Chondrocyte (in vitro differentiated cells): ENCODE data around the gene APP. TPM values are rescaled to one million over a fixed set of nuclear protein-coding genes. Genes with fewer than 3 reads are reported as not detected.

ENCODE experiments used
- DNase-seq: peaks from one replicate; pipeline ENCODE4 v3.0.0; 2021; ENCODE audit warnings: mixed read lengths, low spot score
- H3K27ac Mint-ChIP-seq: one replicate; pipeline ENCODE4 v1.8.0; 2021; ENCODE audit warnings: mild to moderate bottlenecking, moderate library complexity, mixed read lengths; ENCODE audit not compliant: unreplicated experiment
- H3K27me3 Mint-ChIP-seq: 2 replicates; pipeline ENCODE4 v1.8.0; 2021; ENCODE audit warnings: low read depth, mixed read lengths
- H3K36me3 Mint-ChIP-seq: 2 replicates; pipeline ENCODE4 v1.8.0; 2021; ENCODE audit warnings: low read depth, mixed read lengths
- H3K4me1 Mint-ChIP-seq: 2 replicates; pipeline ENCODE4 v1.8.0; 2021; ENCODE audit warnings: low read depth, mild to moderate bottlenecking, mixed read lengths
- H3K4me3 Mint-ChIP-seq: one replicate; pipeline ENCODE4 v1.8.0; 2021; ENCODE audit warnings: mild to moderate bottlenecking, moderate library complexity, mixed read lengths; ENCODE audit not compliant: unreplicated experiment
- H3K9me3 Mint-ChIP-seq: 2 replicates; pipeline ENCODE4 v1.8.0; 2021; ENCODE audit warnings: low read depth, mixed read lengths
- CTCF ChIP-seq: fragments of 200-600 bp; sonication (generic); IDR thresholded peaks from 2 replicates; pipeline ENCODE4 v1.5.0; 2021; ENCODE audit warnings: antibody characterized with exemption, mild to moderate bottlenecking, moderate library complexity
- total RNA-seq: library from RNA; stranded (reverse); gene quantifications from 3 replicates; pipeline ENCODE4 v1.2.1, GENCODE V29; 2021

APP gene
- total RNA-seq, 1 donor from 2014 or later: 442 TPM

- Mint-ChIP-seq H3K27me3 (no peaks in the 10 kb centered on the region), H3K4me1 (peaks cover 42% of the 10 kb centered on the region), H3K36me3 (peaks cover 2% of the 10 kb centered on the region), H3K9me3 (no peaks in the 10 kb centered on the region), H3K4me3 (no peak overlapping the region), H3K27ac (peak overlapping the region; percentile 74)
- no peak for DNase-seq
- no peak for TF ChIP-seq CTCF
Observed at GRCh38 chr21:26080211-26080610, 90.4 kb downstream of the APP start.

- Mint-ChIP-seq H3K9me3 (no peaks in the 10 kb centered on the region), H3K27ac (peak overlapping the region; percentile 74), H3K36me3 (peaks cover 2% of the 10 kb centered on the region), H3K4me3 (no peak overlapping the region), H3K27me3 (no peaks in the 10 kb centered on the region), H3K4me1 (peaks cover 42% of the 10 kb centered on the region)
- no peak for TF ChIP-seq CTCF
- no peak for DNase-seq
Observed at GRCh38 chr21:26079366-26079765, 91.2 kb downstream of the APP start.

GRCh38 chr21:26077521-26077920, 93.0 kb downstream of the APP start:
- Mint-ChIP-seq H3K9me3 (no peaks in the 10 kb centered on the region), H3K4me1 (peaks cover 41% of the 10 kb centered on the region)

GRCh38 chr21:26072666-26073615, 97.6 kb downstream of the APP start:
- H3K4me3 Mint-ChIP-seq: no peak overlapping the region
- no peak for TF ChIP-seq CTCF
- no peaks in the 10 kb centered on the region for H3K9me3 Mint-ChIP-seq
- no peaks in the 10 kb centered on the region for H3K36me3 Mint-ChIP-seq
- H3K4me1 Mint-ChIP-seq: peaks cover 63% of the 10 kb centered on the region
- no peaks in the 10 kb centered on the region for H3K27me3 Mint-ChIP-seq
- H3K27ac Mint-ChIP-seq: peak overlapping the region; percentile 49
- no peak for DNase-seq

More at GRCh38 chr21:26077521-26077920, 93.0 kb downstream of the APP start:
- Mint-ChIP-seq H3K27me3 (no peaks in the 10 kb centered on the region), H3K4me3 (no peak overlapping the region), H3K27ac (peak overlapping the region; percentile 74), H3K36me3 (peaks cover under 1% of the 10 kb centered on the region)
- no peak for TF ChIP-seq CTCF
- no peak for DNase-seq

- no peak for DNase-seq
- peak overlapping the region; percentile 77 for H3K27ac Mint-ChIP-seq
- no peaks in the 10 kb centered on the region for H3K27me3 Mint-ChIP-seq
- no peak for TF ChIP-seq CTCF
- no peaks in the 10 kb centered on the region for H3K9me3 Mint-ChIP-seq
- H3K4me3 Mint-ChIP-seq: peak overlapping the region; percentile 43
- H3K36me3 Mint-ChIP-seq: no peaks in the 10 kb centered on the region
- H3K4me1 Mint-ChIP-seq: peaks cover 58% of the 10 kb centered on the region
Observed at GRCh38 chr21:26070822-26071425, 99.6 kb downstream of the APP start.
